H1 (cell line): ENCODE results near the gene VPS13C. TPM values are rescaled to one million over a fixed set of nuclear protein-coding genes. Genes with fewer than 3 reads are reported as not detected.

ENCODE experiments used
- CTCF ChIA-PET: fragments of 300-600 bp; sonication (Branson Sonifier 250); formaldehyde crosslinking; loops from one replicate; lab custom pipeline; 2021; ENCODE audit not compliant: partially characterized antibody; lab: Charles Lee
- POLR2A ChIA-PET: fragments of 300-600 bp; sonication (Branson Sonifier 250); formaldehyde crosslinking; loops from one replicate; lab custom pipeline; 2021; ENCODE audit warnings: inconsistent platforms; ENCODE audit not compliant: partially characterized antibody; lab: Charles Lee
- DNase-seq, 2 experiments: peaks; one replicate each; pipeline versions ENCODE4 v3.0.0 to v3.0.0-alpha.2; 2010 to 2022; ENCODE audit warnings: low spot score in 2 of 2, low read depth in 1 of 2, mixed read lengths in 1 of 2
- FAIRE-seq: peaks from 2 replicates; lab custom pipeline; 2011; peaks lifted over from hg19 to GRCh38; lab: Jason Lieb, UNC
- H2AFZ ChIP-seq: 2 replicates; pipeline ENCODE4 v1.8.1; 2012; ENCODE audit warnings: low read length, inconsistent platforms
- H2AK5ac ChIP-seq: 2 replicates; pipeline ENCODE4 v1.6.1; 2013; ENCODE audit warnings: low read depth, low read length
- H2BK120ac ChIP-seq: replicated peaks from 2 replicates; pipeline ENCODE3; 2013; ENCODE audit warnings: low read depth, low read length, inconsistent platforms
- H2BK12ac ChIP-seq: 2 replicates; pipeline ENCODE4 v1.6.1; 2013; ENCODE audit warnings: low read depth, low read length
- H2BK15ac ChIP-seq: 2 replicates; pipeline ENCODE4 v1.6.1; 2013; ENCODE audit warnings: low read length
- H2BK20ac ChIP-seq: 2 replicates; pipeline ENCODE4 v1.6.1; 2013; ENCODE audit warnings: low read length
- H2BK5ac ChIP-seq: 2 replicates; pipeline ENCODE4 v1.6.1; 2013; ENCODE audit warnings: low read depth, low read length
- H3K14ac ChIP-seq: 2 replicates; pipeline ENCODE4 v1.6.1; 2013; ENCODE audit warnings: inconsistent platforms; ENCODE audit not compliant: insufficient read length
- H3K18ac ChIP-seq: 2 replicates; pipeline ENCODE4 v1.6.1; 2013; ENCODE audit warnings: low read length; ENCODE audit errors: extremely low read depth
- H3K23ac ChIP-seq: 2 replicates; pipeline ENCODE4 v1.6.1; 2013; ENCODE audit warnings: inconsistent platforms; ENCODE audit not compliant: insufficient read length
- H3K23me2 ChIP-seq: 2 replicates; pipeline ENCODE4 v1.6.1; 2013; ENCODE audit warnings: low read depth, low read length
- H3K27ac ChIP-seq: 2 replicates; pipeline ENCODE4 v1.6.1; 2011; ENCODE audit warnings: low read depth, low read length, inconsistent platforms
- H3K27me3 ChIP-seq, 4 experiments: replicated peaks in 1 of 4; 1 replicate in 1 of 4; 2 replicates in 3 of 4; pipeline versions ENCODE4 v1.6.1 to v1.8.1; 2011 to 2013; ENCODE audit warnings: low read length in 3 of 4, mild to moderate bottlenecking in 3 of 4, inconsistent platforms in 2 of 4, mixed read lengths in 2 of 4, moderate library complexity in 1 of 4; ENCODE audit not compliant: control insufficient read depth in 3 of 4, insufficient read depth in 3 of 4; ENCODE audit errors: extremely low read depth in 1 of 4
- H3K36me3 ChIP-seq, 4 experiments: 2 replicates each; pipeline versions ENCODE4 v1.6.1 to v1.8.1; 2011 to 2013; ENCODE audit warnings: mild to moderate bottlenecking in 4 of 4, low read length in 3 of 4, moderate library complexity in 2 of 4, control low read depth in 1 of 4, inconsistent platforms in 1 of 4; ENCODE audit not compliant: insufficient read depth in 4 of 4, control insufficient read depth in 2 of 4
- H3K4ac ChIP-seq: replicated peaks from 2 replicates; pipeline ENCODE3; 2013; ENCODE audit warnings: low read length, low read depth, mixed read lengths, inconsistent platforms; ENCODE audit not compliant: insufficient read length
- H3K4me1 ChIP-seq, 4 experiments: replicated peaks in 1 of 4; 1 replicate in 1 of 4; 2 replicates in 3 of 4; pipeline versions ENCODE4 v1.6.1 to v1.8.1; 2011 to 2013; ENCODE audit warnings: low read length in 3 of 4, inconsistent platforms in 2 of 4, mixed read lengths in 1 of 4; ENCODE audit not compliant: insufficient read depth in 4 of 4, control insufficient read depth in 3 of 4
- H3K4me2 ChIP-seq, 2 experiments: 2 replicates each; pipeline versions ENCODE4 v1.6.1 to v1.8.1; 2011 to 2013; ENCODE audit warnings: low read depth in 2 of 2, low read length in 2 of 2, control low read depth in 1 of 2, inconsistent platforms in 1 of 2, mild to moderate bottlenecking in 1 of 2; ENCODE audit not compliant: insufficient read depth in 1 of 2
- H3K4me3 ChIP-seq, 4 experiments: fragments of 200-600, 300-600 bp in 1 of 4; sonication (generic), shearing (Covaris generic), sonication (Bioruptor Twin) in 1 of 4; 2 replicates each; pipeline versions ENCODE4 v1.5.1 to v1.8.1; 2011 to 2016; ENCODE audit warnings: low read length in 4 of 4, low read depth in 3 of 4, control low read depth in 2 of 4, inconsistent platforms in 2 of 4, mild to moderate bottlenecking in 2 of 4, mixed read lengths in 1 of 4, moderate library complexity in 1 of 4; ENCODE audit not compliant: insufficient read depth in 2 of 4; ENCODE audit errors: extremely low read depth in 1 of 4
- H3K56ac ChIP-seq: replicated peaks from 2 replicates; pipeline ENCODE3; 2013; ENCODE audit warnings: low read depth, mild to moderate bottlenecking, mixed read lengths, low read length, inconsistent platforms; ENCODE audit not compliant: insufficient read length
- H3K79me1 ChIP-seq: 2 replicates; pipeline ENCODE4 v1.6.1; 2013; ENCODE audit warnings: low read depth, low read length, control low read depth
- H3K79me2 ChIP-seq, 2 experiments: 2 replicates each; pipeline versions ENCODE4 v1.6.1 to v1.8.1; 2012 to 2013; ENCODE audit warnings: low read length in 2 of 2, mild to moderate bottlenecking in 2 of 2, inconsistent platforms in 1 of 2; ENCODE audit not compliant: insufficient read depth in 2 of 2, control insufficient read depth in 1 of 2
- H3K9ac ChIP-seq, 4 experiments: replicated peaks in 1 of 4; 1 replicate in 1 of 4; 2 replicates in 3 of 4; pipeline versions ENCODE4 v1.6.1 to v1.8.1; 2011 to 2013; ENCODE audit warnings: low read depth in 3 of 4, low read length in 3 of 4, control low read depth in 2 of 4, mild to moderate bottlenecking in 2 of 4, moderate library complexity in 2 of 4, inconsistent platforms in 1 of 4; ENCODE audit errors: extremely low read depth in 1 of 4
- H3K9me3 ChIP-seq, 2 experiments: 2 replicates each; pipeline versions ENCODE4 v1.6.1 to v1.8.1; 2012 to 2013; ENCODE audit warnings: mild to moderate bottlenecking in 2 of 2, moderate library complexity in 2 of 2, control low read depth in 1 of 2, inconsistent platforms in 1 of 2, low read depth in 1 of 2, low read length in 1 of 2, mixed read lengths in 1 of 2; ENCODE audit not compliant: insufficient read depth in 2 of 2
- H4K20me1 ChIP-seq, 2 experiments: replicated peaks in 1 of 2; 2 replicates each; pipeline versions ENCODE3 to v1.8.1; 2011 to 2013; ENCODE audit warnings: inconsistent platforms in 2 of 2, low read length in 2 of 2, mild to moderate bottlenecking in 1 of 2; ENCODE audit not compliant: insufficient read depth in 2 of 2, control insufficient read depth in 1 of 2
- H4K5ac ChIP-seq: 2 replicates; pipeline ENCODE4 v1.6.1; 2013; ENCODE audit warnings: low read length, low read depth, mixed read lengths, inconsistent platforms; ENCODE audit not compliant: insufficient read length
- H4K8ac ChIP-seq: 2 replicates; pipeline ENCODE4 v1.8.0; 2013; ENCODE audit warnings: mild to moderate bottlenecking, moderate library complexity, low read length, inconsistent platforms; ENCODE audit not compliant: insufficient read depth; ENCODE audit errors: extremely low read depth
- H4K91ac ChIP-seq: replicated peaks from 2 replicates; pipeline ENCODE3; 2013; ENCODE audit warnings: low read length, mixed read lengths, inconsistent platforms; ENCODE audit not compliant: insufficient read length
- CHD7 ChIP-seq: fragments of 300-600 bp; sonication (generic); IDR thresholded peaks from 2 replicates; pipeline ENCODE4 v1.7.1; 2012; ENCODE audit warnings: low read length, moderate library complexity, mild to moderate bottlenecking, inconsistent platforms; ENCODE audit not compliant: insufficient replicate concordance
- polyA plus RNA-seq, 7 experiments: library from polyadenylated mRNA; depleted of rRNA in 3 of 7; stranded (reverse) in 5 of 7; unstranded in 2 of 7; fragments of >200 nt in 5 of 7; fragments of 200-250 nt in 2 of 7; gene quantifications; 1 replicate in 5 of 7; 2 replicates in 1 of 7; 4 replicates in 1 of 7; pipeline versions ENCODE4 v1.2.1 to v1.2.3, GENCODE V29; 2011 to 2013; ENCODE audit warnings: missing spikeins in 2 of 7, mixed read lengths in 2 of 7
- total RNA-seq: library from RNA; stranded (reverse); fragmentation: NEBNext Ultra II Directional; extraction: Animal tissue kit (Norgen Biotek cat#: 25700); gene quantifications from 2 replicates; pipeline ENCODE4 v1.2.1, GENCODE V29; 2021

Gene VPS13C
- total and polyA plus RNA-seq, 2 of the 8 experiments (the other 6 are each of a cell fraction or from before 2014, with no cell fraction given): 4.8 to 18.8 TPM

GRCh38 chr15:61893146-61893545 lies 167.1 kb downstream of the VPS13C start:
- Histone ChIP-seq H3K14ac (no peak overlapping the region), H2BK5ac (no peak overlapping the region), H3K9ac (no peak overlapping the region), H2BK15ac (no peak overlapping the region), H3K23ac (no peak overlapping the region), H2BK20ac (no peak overlapping the region), H2BK120ac (no peak overlapping the region), H4K20me1 (no peaks in the 10 kb centered on the region), H3K27ac (no peak overlapping the region), H4K8ac (no peak overlapping the region), H3K4me1 (peaks cover 0 to 4% (median 3%) of the 10 kb centered on the region in 4 experiments; a peak in 3 of 7 replicates), H3K4ac (no peak overlapping the region), H3K27me3 (no peaks in the 10 kb centered on the region), H3K56ac (no peak overlapping the region), H3K79me1 (no peaks in the 10 kb centered on the region), H2AK5ac (no peak overlapping the region), H3K36me3 (no peaks in the 10 kb centered on the region; a peak in 2 of 8 replicates), H3K9me3 (peaks cover 9 to 16% of the 10 kb centered on the region in 2 experiments; a peak in 3 of 4 replicates), H3K79me2 (no peaks in the 10 kb centered on the region), H3K4me2 (no peak overlapping the region), H3K23me2 (no peaks in the 10 kb centered on the region), H2BK12ac (no peak overlapping the region), H2AFZ (no peak overlapping the region), H3K18ac (no peak overlapping the region), H4K5ac (no peak overlapping the region), H3K4me3 (no peak overlapping the region), H4K91ac (no peak overlapping the region)
- DNase-seq: no peak
- CTCF ChIA-PET: interaction anchor here (1.1 kb wide), 1 partner anchor 13 kb away, joined by 3 read pairs; no protein-coding TSS in a partner anchor
- no peak for FAIRE-seq
- POLR2A ChIA-PET: no interaction called here
- no peak for TF ChIP-seq CHD7
